SK-N-SH treated with all-trans-retinoic acid at 6 μM for 48 hours (cell line): Measurements from ENCODE around the gene ANLN.

Source experiments
- ATAC-seq: fragments of 200-7000 bp; cut with Tn5 transposase; 3 replicates; pipeline ENCODE4 v1.9.1; 2020; ENCODE audit warnings: mild to moderate bottlenecking, moderate library complexity
- ARNTL ChIP-seq: fragments of 450-650 bp; formaldehyde crosslinking; IDR thresholded peaks from 2 replicates; pipeline ENCODE4 v1.5.0; 2020; ENCODE audit warnings: low read depth, mild to moderate bottlenecking, moderate library complexity, borderline replicate concordance
- BACH2 ChIP-seq: fragments of 250-450 bp; sonication (Bioruptor Pico); IDR thresholded peaks from 2 replicates; pipeline ENCODE4 v1.9.0; 2021; ENCODE audit warnings: mild to moderate bottlenecking, borderline replicate concordance
- ESRRG ChIP-seq: fragments of 250-450 bp; sonication (Bioruptor Pico); IDR thresholded peaks from 2 replicates; pipeline ENCODE4 v1.6.1; 2021; ENCODE audit warnings: mild to moderate bottlenecking
- ISL1 ChIP-seq: fragments of 250-450 bp; sonication (Bioruptor Pico); IDR thresholded peaks from 2 replicates; pipeline ENCODE4 v2.1.2; 2022; ENCODE audit warnings: mild to moderate bottlenecking, moderate library complexity
- OSR1 ChIP-seq: fragments of 250-450 bp; sonication (Bioruptor Pico); IDR thresholded peaks from 2 replicates; pipeline ENCODE4 v1.8.0; 2022; ENCODE audit warnings: moderate library complexity, mild to moderate bottlenecking, inconsistent platforms
- PPARA ChIP-seq: fragments of 250-450 bp; sonication (Bioruptor Pico); IDR thresholded peaks from 2 replicates; pipeline ENCODE4 v1.5.0; 2020; ENCODE audit warnings: mild to moderate bottlenecking, borderline replicate concordance
- RARB ChIP-seq: fragments of 250-450 bp; sonication (Bioruptor Pico); IDR thresholded peaks from 2 replicates; pipeline ENCODE4 v1.8.0; 2021; ENCODE audit warnings: mild to moderate bottlenecking, moderate library complexity
- SNAI2 ChIP-seq: fragments of 250-450 bp; sonication (Bioruptor Pico); IDR thresholded peaks from 2 replicates; pipeline ENCODE4 v1.5.0; 2020; ENCODE audit warnings: mild to moderate bottlenecking, moderate library complexity
- TCF4 ChIP-seq: fragments of 250-450 bp; sonication (Bioruptor Pico); IDR thresholded peaks from 2 replicates; pipeline ENCODE4 v1.8.0; 2021; ENCODE audit warnings: mild to moderate bottlenecking, moderate library complexity, borderline replicate concordance
- TOX ChIP-seq: fragments of 250-450 bp; sonication (Bioruptor Pico); IDR thresholded peaks from 2 replicates; pipeline ENCODE4 v1.8.0; 2021; ENCODE audit warnings: mild to moderate bottlenecking, moderate library complexity, borderline replicate concordance
- TSHZ2 ChIP-seq: fragments of 250-450 bp; sonication (Bioruptor Pico); IDR thresholded peaks from 2 replicates; pipeline ENCODE4 v1.5.0; 2020; ENCODE audit warnings: mild to moderate bottlenecking, moderate library complexity
- ZC3H10 ChIP-seq: fragments of 250-450 bp; sonication (Bioruptor Pico); IDR thresholded peaks from 2 replicates; pipeline ENCODE4 v1.5.1; 2021; ENCODE audit warnings: mild to moderate bottlenecking, moderate library complexity
- ZFP30 ChIP-seq: fragments of 450-650 bp; formaldehyde crosslinking; IDR thresholded peaks from 2 replicates; pipeline ENCODE4 v1.5.0; 2022; ENCODE audit warnings: mild to moderate bottlenecking, moderate library complexity
- ZNF565 ChIP-seq: fragments of 450-650 bp; formaldehyde crosslinking; conservative IDR thresholded peaks from 2 replicates; pipeline ENCODE4 v1.5.0; 2020; ENCODE audit warnings: low read depth, mild to moderate bottlenecking, moderate library complexity
- ZNF8 ChIP-seq: fragments of 450-650 bp; formaldehyde crosslinking; IDR thresholded peaks from 2 replicates; pipeline ENCODE4 v1.5.0; 2020; ENCODE audit warnings: mild to moderate bottlenecking, moderate library complexity
- TF ChIP-seq, protein P1 (sequence below): fragments of 250-450 bp; sonication (Bioruptor Pico); IDR thresholded peaks from 2 replicates; pipeline ENCODE4 v1.8.0; 2020; ENCODE audit warnings: mild to moderate bottlenecking, moderate library complexity, borderline replicate concordance
- TF ChIP-seq, protein P2 (sequence below): fragments of 250-450 bp; sonication (Bioruptor Pico); IDR thresholded peaks from 2 replicates; pipeline ENCODE4 v1.8.0; 2021; ENCODE audit warnings: low read depth, mild to moderate bottlenecking, moderate library complexity, borderline replicate concordance
- TF ChIP-seq, protein P3 (sequence below): fragments of 250-450 bp; sonication (Bioruptor Pico); IDR thresholded peaks from 2 replicates; pipeline ENCODE4 v1.5.1; 2021; ENCODE audit warnings: mild to moderate bottlenecking, moderate library complexity

Gene ANLN

DNA sequence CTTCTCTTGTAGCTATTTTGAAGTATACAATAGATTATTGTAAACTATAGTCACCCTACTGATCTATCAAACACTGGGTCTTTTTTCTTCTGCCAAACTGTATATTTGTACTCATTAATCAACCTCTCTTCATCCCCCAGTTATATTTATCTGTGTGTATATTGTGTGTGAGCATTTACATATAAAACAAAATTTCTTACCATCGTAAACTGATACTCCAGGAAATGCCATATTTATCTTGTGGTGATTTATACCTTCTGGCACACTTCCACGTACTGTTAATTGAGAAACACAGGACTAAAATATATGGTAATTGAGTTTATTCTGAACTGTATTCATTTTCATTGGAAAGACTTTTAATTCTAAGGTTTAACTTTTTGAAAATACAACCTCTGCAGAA, 18.9 kb downstream of the ANLN start:
- ATAC-seq = no peak
- TF ChIP-seq ISL1 (no peak; the same call in 1 of the 2 replicates), ZNF565 (CRISPR knock-in tag) (no peak), ZC3H10 (CRISPR knock-in tag) (0 out of 2 replicates have a peak, but pooled peaks have one; percentile 8), TOX (CRISPR knock-in tag) (no peak), BACH2 (CRISPR knock-in tag) (no peak), ESRRG (CRISPR knock-in tag) (no peak), ZFP30 (CRISPR knock-in tag) (no peak), ARNTL (no peak), TSHZ2 (CRISPR knock-in tag) (no peak), PPARA (CRISPR knock-in tag) (no peak)
- TF ChIP-seq, protein P1, sequence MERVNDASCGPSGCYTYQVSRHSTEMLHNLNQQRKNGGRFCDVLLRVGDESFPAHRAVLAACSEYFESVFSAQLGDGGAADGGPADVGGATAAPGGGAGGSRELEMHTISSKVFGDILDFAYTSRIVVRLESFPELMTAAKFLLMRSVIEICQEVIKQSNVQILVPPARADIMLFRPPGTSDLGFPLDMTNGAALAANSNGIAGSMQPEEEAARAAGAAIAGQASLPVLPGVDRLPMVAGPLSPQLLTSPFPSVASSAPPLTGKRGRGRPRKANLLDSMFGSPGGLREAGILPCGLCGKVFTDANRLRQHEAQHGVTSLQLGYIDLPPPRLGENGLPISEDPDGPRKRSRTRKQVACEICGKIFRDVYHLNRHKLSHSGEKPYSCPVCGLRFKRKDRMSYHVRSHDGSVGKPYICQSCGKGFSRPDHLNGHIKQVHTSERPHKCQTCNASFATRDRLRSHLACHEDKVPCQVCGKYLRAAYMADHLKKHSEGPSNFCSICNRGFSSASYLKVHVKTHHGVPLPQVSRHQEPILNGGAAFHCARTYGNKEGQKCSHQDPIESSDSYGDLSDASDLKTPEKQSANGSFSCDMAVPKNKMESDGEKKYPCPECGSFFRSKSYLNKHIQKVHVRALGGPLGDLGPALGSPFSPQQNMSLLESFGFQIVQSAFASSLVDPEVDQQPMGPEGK (CRISPR knock-in tag) = no peak
- TF ChIP-seq, protein P2, sequence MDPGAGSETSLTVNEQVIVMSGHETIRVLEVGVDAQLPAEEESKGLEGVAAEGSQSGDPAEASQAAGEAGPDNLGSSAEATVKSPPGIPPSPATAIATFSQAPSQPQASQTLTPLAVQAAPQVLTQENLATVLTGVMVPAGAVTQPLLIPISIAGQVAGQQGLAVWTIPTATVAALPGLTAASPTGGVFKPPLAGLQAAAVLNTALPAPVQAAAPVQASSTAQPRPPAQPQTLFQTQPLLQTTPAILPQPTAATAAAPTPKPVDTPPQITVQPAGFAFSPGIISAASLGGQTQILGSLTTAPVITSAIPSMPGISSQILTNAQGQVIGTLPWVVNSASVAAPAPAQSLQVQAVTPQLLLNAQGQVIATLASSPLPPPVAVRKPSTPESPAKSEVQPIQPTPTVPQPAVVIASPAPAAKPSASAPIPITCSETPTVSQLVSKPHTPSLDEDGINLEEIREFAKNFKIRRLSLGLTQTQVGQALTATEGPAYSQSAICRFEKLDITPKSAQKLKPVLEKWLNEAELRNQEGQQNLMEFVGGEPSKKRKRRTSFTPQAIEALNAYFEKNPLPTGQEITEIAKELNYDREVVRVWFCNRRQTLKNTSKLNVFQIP = peak; percentile 80; the same call in 1 of the 2 replicates
- TF ChIP-seq, protein P3, sequence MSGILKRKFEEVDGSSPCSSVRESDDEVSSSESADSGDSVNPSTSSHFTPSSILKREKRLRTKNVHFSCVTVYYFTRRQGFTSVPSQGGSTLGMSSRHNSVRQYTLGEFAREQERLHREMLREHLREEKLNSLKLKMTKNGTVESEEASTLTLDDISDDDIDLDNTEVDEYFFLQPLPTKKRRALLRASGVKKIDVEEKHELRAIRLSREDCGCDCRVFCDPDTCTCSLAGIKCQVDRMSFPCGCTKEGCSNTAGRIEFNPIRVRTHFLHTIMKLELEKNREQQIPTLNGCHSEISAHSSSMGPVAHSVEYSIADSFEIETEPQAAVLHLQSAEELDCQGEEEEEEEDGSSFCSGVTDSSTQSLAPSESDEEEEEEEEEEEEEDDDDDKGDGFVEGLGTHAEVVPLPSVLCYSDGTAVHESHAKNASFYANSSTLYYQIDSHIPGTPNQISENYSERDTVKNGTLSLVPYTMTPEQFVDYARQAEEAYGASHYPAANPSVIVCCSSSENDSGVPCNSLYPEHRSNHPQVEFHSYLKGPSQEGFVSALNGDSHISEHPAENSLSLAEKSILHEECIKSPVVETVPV (CRISPR knock-in tag) = no peak

DNA sequence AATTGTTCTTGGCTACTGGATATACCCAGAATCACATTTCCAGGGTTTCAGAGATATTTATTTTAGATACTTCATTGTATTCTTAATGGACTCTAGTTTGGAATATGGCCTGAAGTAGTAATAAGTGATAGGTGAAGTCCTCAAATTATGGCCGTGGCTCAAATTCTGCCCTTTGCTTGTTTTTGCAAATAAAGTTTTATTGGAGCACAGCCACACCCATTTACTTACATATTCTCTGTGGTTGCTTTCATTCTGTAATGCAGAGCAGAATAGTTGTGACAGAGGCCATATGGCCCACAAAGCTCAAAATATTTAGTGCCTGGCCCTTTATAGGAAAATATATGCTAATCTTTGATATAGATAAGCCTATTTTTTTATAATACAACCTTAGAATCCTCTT, 19.5 kb downstream of the ANLN start:
- TF ChIP-seq ESRRG (CRISPR knock-in tag) (no peak), ZNF8 (CRISPR knock-in tag) (no peak), RARB (CRISPR knock-in tag) (no peak), SNAI2 (CRISPR knock-in tag) (no peak)
- TF ChIP-seq, protein P1 (CRISPR knock-in tag) = no peak
- TF ChIP-seq, all 23 proteins: peak for 0

DNA sequence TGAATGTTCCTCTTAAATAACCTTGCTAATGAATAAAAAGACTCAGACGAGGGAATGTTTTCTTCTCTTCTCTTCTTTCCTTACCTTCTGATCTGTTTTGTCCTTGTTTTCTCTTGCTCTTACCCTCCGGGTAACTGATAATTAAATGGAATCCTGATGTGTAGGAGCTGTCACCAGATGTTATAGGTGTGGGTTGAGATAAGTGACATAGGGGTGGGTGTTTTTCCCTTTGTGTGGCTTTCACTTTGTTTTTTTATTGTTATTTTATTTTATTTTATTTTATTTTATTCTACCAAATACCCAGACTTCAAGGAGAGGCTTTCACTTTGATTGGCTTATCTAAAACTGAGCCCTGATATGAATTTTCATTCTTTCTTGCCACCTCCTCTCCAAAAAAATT, 25.5 kb downstream of the ANLN start:
- ATAC-seq = no peak
- TF ChIP-seq ARNTL (no peak), TOX (CRISPR knock-in tag) (no peak), RARB (CRISPR knock-in tag) (no peak), ZNF8 (CRISPR knock-in tag) (no peak), OSR1 (CRISPR knock-in tag) (no peak), ISL1 (no peak), TCF4 (no peak)
- TF ChIP-seq, protein P3 (CRISPR knock-in tag) = no peak
- TF ChIP-seq, protein P2 = no peak

More for the DNA sequence above, 19.5 kb downstream of the ANLN start:
- no peak for ATAC-seq
